ENCODE data around the gene GPSM3. TPM values are rescaled to one million over a fixed set of nuclear protein-coding genes. Genes with fewer than 3 reads are reported as not detected.

GPSM3 gene
- total RNA-seq, 1 experiment from 2014 or later, result 11.8 TPM

GRCh38 chr6:32226434-32226833, 34.0 kb upstream of the GPSM3 start:
- Histone ChIP-seq H3K4ac (ENCODE audit: low read depth, low read length) (no peak overlapping the region), H3K9ac (ENCODE audit: extremely low read depth, insufficient read length, low read length) (no peak overlapping the region), H2BK20ac (ENCODE audit: low read depth, low read length, poor library complexity, severe bottlenecking) (no peak overlapping the region), H3K9me3 (ENCODE audit: control insufficient read depth, low read depth, low read length) (no peaks in the 10 kb centered on the region), H3T11ph (ENCODE audit: low read length) (no peak overlapping the region), H3K79me2 (ENCODE audit: insufficient read depth, low read length) (no peaks in the 10 kb centered on the region), H3K79me1 (ENCODE audit: insufficient read depth, low read depth, low read length, poor library complexity, severe bottlenecking) (no peaks in the 10 kb centered on the region), H3K23ac (ENCODE audit: insufficient read length, low read depth, low read length) (no peak overlapping the region), H2AK5ac (ENCODE audit: insufficient read length, low read length) (no peak overlapping the region), H3K23me2 (ENCODE audit: insufficient read length, low read depth, low read length, poor library complexity, severe bottlenecking) (no peaks in the 10 kb centered on the region), H4K91ac (ENCODE audit: insufficient read length, low read depth, low read length) (no peak overlapping the region), H3K4me2 (ENCODE audit: insufficient read depth, insufficient read length, low read length) (no peak overlapping the region), H2BK5ac (ENCODE audit: insufficient read length, low read length) (no peak overlapping the region), H4K8ac (replicated peaks; ENCODE audit: insufficient read length, low read depth, low read length) (no peak overlapping the region), H4K5ac (ENCODE audit: insufficient read length, low read depth, low read length) (no peak overlapping the region), H4K20me1 (ENCODE audit: control insufficient read depth, insufficient read depth, insufficient read length) (no peaks in the 10 kb centered on the region), H2AFZ (ENCODE audit: low read length) (no peak overlapping the region), H2BK15ac (ENCODE audit: low read depth, low read length) (no peak overlapping the region), H3K4me1 (ENCODE audit: insufficient read depth, low read length) (0 out of 2 replicates have a peak, but pooled peaks cover 6% of the 10 kb centered on the region), H3K56ac (ENCODE audit: insufficient read length, low read depth, low read length) (no peak overlapping the region), H3K27ac (ENCODE audit: insufficient read length, low read depth, low read length) (no peak overlapping the region), H2BK12ac (ENCODE audit: insufficient read length, low read depth, low read length) (no peak overlapping the region), H3K18ac (ENCODE audit: insufficient read length, low read depth, low read length) (no peak overlapping the region), H3K27me3 (ENCODE audit: insufficient read depth, low read length) (no peaks in the 10 kb centered on the region), H2BK120ac (ENCODE audit: low read depth, low read length, poor library complexity, severe bottlenecking) (no peak overlapping the region), H3K14ac (ENCODE audit: insufficient read depth, low read length) (no peak overlapping the region)
- no peaks in the 10 kb centered on the region; a peak in 1 of 7 replicates for H3K36me3 Mint-ChIP-seq (ENCODE audit: insufficient read depth in 1 of 3, low read depth in 3 of 3)
- DNase-seq, result no peak
- peaks cover 18% of the 10 kb centered on the region in 2 experiments for H3K4me1 Mint-ChIP-seq
- TF ChIP-seq CTCF (conservative IDR thresholded peaks at IDR 0.05), result no peak
- no peak overlapping the region for H3K4me3 Mint-ChIP-seq
- H3K27ac Mint-ChIP-seq, result no peak overlapping the region
- no peaks in the 10 kb centered on the region for H3K9me3 Mint-ChIP-seq
- no CpG with 5 or more reads among the region's 7 CpGs for WGBS (ENCODE audit: extremely low coverage, insufficient read length, low lambda C conversion rate)
- peaks cover 11% of the 10 kb centered on the region for H3K27me3 Mint-ChIP-seq (ENCODE audit: low read depth)

Data from H9 (cell line).